Umbilical cord (tissue), 2 donors: ENCODE results near the gene CMIP. TPM values are rescaled to one million over a fixed set of nuclear protein-coding genes. Genes with fewer than 3 reads are reported as not detected.
"Not testable (repeated sequence)": the region's sequence is repeated elsewhere in the genome, so short reads cannot be mapped to it uniquely, and the experiment has no call there.

Source experiments
- DNase-seq: peaks from one replicate; pipeline ENCODE4 v3.0.0-alpha.2; 2015; ENCODE audit warnings: low spot score
- total RNA-seq: library from RNA; depleted of rRNA; stranded (reverse); fragments of >200 nt; gene quantifications from one replicate; pipeline ENCODE4 v1.2.3, GENCODE V29; 2014; ENCODE audit warnings: low replicate concordance; ENCODE audit not compliant: insufficient read depth

The CMIP gene
- total RNA-seq, 1 donor from 2014 or later: 24.8 TPM

- DNase-seq: no peak
These were observed 233.9 kb downstream of the CMIP start for GRCh38 chr16:81678326-81679095.

GRCh38 chr16:81679721-81680430 lies 235.3 kb downstream of the CMIP start:
- DNase-seq: no peak

- no peak for DNase-seq
These were observed 236.1 kb downstream of the CMIP start for GRCh38 chr16:81680444-81681275.

GRCh38 chr16:81681311-81681710 lies 236.7 kb downstream of the CMIP start:
- DNase-seq: no peak

GRCh38 chr16:81684242-81684837 lies 239.7 kb downstream of the CMIP start:
- no peak for DNase-seq

- DNase-seq: no peak
These were observed 240.3 kb downstream of the CMIP start for GRCh38 chr16:81684901-81685300.

- DNase-seq: peak; percentile 60
These were observed 242.0 kb downstream of the CMIP start for GRCh38 chr16:81686391-81687130.

- DNase-seq: no peak
These were observed 242.5 kb downstream of the CMIP start for GRCh38 chr16:81687131-81687456.

- DNase-seq: no peak
These were observed 243.6 kb downstream of the CMIP start for GRCh38 chr16:81688182-81688581.

GRCh38 chr16:81688839-81689238 lies 244.2 kb downstream of the CMIP start:
- DNase-seq: not testable (repeated sequence)

GRCh38 chr16:81692021-81692420 lies 247.4 kb downstream of the CMIP start:
- no peak for DNase-seq

GRCh38 chr16:81692571-81692970 lies 248.0 kb downstream of the CMIP start:
- no peak for DNase-seq

GRCh38 chr16:81693041-81693743 lies 248.6 kb downstream of the CMIP start:
- DNase-seq: no peak

GRCh38 chr16:81693744-81694303 lies 249.2 kb downstream of the CMIP start:
- no peak for DNase-seq

GRCh38 chr16:81694494-81695280 lies 250.1 kb downstream of the CMIP start:
- DNase-seq: peak; percentile 55

- peak; percentile 84 for DNase-seq
These were observed 250.9 kb downstream of the CMIP start for GRCh38 chr16:81695321-81696165.

- no peak for DNase-seq
These were observed 251.8 kb downstream of the CMIP start for GRCh38 chr16:81696166-81696960.
